T-helper 1 cell (primary cell): ENCODE data around the gene PCSK5.

Experiments
- DNase-seq, 5 donors: peaks; one replicate each; pipeline ENCODE4 v3.0.0-alpha.2; 2012 to 2020

Gene PCSK5

DNA sequence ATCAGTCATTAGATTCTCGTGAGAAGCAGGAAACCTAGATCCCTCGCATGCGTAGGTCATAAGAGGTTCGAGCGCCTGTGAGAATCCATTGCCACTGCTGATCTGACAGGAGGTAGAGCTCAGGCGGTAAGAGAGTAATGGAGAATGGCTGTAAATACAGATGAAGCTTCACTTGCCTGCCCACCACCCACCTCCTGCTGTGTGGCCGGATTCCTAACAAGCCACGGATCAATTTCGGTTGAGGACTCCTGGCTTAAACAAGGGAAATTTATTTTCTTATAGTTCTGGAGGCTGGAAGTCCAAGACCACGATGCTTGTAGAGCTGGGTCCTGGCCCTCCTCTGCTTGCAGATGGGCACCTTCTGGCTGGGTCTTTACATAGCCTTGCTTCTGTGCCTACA is 200.4 kb downstream of the PCSK5 start:
- no peak for DNase-seq

- DNase-seq, result no peak
These were observed 202.1 kb downstream of the PCSK5 start for GRCh38 chr9:76092572-76092971.

GRCh38 chr9:76095585-76095984 is 205.1 kb downstream of the PCSK5 start:
- DNase-seq, result no peak

DNA sequence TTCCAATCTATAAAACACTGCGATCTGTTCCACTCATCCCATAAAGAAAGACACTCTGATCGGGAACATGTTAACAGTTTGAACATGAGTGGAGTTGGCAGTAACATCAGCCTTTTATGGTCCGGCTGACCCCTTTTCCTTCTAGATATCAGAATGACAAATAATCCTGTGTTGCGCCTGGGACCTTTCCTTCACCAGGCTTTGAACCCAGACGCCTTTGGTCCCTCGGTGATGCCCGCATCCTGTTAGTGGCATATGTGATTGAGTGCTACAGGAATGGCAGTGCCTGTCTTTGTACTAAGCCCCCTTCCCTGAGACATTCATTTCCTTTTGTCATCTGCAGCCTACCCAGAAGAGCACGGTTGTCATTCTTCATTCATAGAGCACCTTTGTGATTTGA is 209.0 kb downstream of the PCSK5 start:
- DNase-seq, result no peak

GRCh38 chr9:76101075-76101474 is 210.6 kb downstream of the PCSK5 start:
- no peak for DNase-seq

GRCh38 chr9:76101491-76101890 is 211.0 kb downstream of the PCSK5 start:
- no peak for DNase-seq

DNA sequence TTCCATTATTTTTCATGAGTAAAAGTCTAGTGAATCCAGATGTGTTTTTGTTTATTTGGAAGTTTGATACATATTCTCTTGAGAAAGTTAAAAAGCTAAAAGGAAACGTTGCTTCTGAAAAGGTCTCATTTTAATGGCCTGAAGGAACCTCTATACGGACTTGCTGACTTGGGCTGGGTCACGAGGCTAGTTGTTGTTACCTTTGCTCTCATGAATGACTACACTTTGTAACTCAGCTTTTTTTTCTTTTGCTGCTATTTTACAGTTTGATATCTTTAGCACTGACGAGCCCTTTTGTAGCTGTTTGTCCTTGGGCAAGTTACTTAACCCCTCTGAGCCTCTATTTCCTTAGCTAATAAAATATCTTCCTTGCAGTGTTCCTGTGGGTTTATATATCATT is 211.5 kb downstream of the PCSK5 start:
- DNase-seq, result no peak

DNA sequence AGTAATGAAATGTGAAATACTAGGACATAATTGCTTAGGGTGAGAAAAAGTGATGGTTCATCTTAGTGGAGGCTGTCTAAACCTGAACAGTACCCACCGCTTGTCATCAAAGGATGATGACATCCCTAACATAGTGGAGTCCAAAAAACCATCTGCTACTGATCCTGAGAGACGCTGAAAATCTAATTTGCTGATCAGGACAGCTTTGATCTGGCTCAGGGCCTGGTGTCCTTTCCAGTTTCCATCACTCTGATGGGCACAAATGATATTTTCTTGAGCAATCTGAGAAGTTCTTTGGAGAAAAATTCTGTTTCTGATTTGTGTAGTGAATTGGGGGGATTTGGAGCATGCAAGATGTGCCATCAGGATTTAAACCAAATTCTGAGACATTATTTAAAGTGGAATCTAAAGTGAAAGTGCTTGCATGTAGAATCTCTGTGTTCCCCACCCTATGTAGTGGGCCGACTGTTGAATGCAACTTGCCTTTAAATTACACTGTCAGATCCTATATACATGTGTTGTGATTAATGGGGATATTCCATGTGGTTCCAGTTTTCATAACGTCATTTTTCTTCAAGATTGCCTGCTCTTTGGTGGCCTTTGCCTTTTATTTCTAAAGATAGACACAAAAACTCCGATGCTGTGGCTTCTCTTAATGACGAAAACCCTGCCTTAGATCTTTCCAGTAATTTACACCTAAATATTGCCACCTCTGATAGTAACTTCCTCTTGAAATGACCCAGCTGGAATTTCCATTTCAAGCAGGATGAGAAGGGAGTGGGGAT is 213.2 kb downstream of the PCSK5 start:
- no peak for DNase-seq

DNA sequence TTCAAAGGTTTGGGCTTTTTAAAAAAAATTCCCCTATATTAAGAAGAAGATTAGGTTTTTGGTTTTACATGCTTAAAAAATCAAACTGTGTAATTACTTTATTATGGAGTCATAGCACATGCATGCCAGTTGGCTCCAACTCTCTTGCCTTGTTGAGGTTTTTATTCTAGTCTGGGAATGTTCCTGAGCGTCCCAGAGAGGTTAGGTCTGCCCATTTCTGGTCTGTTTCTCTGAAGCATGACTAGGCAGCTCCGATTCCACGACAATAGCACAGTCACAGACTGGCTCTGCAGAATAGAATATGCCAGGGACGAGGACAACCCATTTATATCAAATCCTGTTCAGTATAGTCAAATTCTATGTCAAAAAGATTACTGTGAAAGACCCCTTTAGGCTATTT is 217.0 kb downstream of the PCSK5 start:
- DNase-seq, result no peak

DNA sequence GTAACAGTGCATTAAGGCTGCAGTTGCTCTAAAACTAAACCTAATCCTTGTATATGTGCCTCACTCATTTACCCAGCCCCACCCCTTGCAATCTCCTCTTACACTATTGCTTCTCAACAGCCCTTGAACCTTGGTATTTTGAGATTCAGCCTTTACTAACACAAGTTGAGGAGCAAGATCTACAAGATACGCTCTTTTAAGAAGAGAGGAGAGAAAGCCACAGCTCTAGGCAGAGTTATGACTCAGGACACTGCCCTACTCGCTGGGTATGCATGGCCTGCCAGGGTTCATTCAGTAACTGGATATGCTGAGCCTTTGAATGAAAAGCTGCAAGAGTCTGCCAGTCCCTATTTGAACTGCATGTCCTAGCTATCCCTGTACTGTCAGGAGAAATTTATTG is 219.5 kb downstream of the PCSK5 start:
- DNase-seq, result no peak

DNA sequence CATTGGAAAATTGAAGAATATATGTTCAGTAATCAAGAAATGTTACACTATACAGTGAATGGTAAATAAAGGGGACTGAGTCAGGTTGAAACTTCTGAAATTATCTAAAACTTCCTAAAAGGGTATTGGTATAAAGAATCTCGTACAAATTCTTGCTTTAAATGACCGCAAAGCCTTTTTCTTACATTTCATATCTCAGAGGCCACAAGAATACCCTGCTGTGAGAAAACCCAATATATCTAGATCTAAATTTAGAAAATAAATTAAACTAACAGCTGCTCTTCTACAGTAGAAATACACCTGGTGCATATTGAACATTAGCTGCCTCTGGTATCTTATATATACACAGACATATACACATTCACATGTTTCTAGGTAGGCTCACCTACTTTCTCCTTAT is 221.7 kb downstream of the PCSK5 start:
- no peak for DNase-seq

DNA sequence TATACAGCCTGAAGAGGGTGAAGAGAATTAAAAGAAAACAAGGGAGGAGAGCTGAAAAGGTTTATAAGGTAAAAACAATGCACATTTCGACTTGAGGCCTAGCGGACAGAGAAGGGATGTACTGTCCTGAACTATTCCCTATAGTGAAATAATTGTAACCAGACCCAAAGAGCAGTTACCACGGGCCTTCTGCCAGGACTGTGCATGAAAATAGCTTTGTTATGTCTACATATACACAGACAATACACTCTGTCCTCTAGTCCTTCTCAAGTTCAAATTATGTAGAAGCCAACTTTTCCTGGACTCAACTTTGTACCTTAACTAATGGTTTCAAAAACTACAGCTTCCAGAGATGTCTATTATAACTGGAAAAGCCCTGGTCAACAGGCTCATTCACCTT is 223.7 kb downstream of the PCSK5 start:
- no peak for DNase-seq

DNA sequence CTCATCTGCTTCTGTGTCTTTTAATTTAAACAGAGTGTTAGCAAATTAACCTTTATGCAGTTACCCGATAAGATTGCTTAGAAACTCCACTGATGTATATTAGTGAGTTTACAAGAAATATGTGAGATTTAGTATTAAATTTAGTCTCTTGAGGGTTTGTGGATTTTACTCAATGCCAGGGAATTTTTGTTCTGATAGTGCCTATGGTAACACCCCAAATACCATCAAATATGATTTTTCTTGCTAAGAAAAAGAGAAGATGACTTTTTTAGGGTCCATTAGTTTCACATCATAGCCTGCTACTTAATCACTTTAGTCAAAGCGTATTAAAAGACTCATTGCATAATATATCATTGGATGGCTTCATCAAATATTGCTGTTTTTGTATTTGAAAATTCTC is 224.9 kb downstream of the PCSK5 start:
- DNase-seq, result no peak

DNA sequence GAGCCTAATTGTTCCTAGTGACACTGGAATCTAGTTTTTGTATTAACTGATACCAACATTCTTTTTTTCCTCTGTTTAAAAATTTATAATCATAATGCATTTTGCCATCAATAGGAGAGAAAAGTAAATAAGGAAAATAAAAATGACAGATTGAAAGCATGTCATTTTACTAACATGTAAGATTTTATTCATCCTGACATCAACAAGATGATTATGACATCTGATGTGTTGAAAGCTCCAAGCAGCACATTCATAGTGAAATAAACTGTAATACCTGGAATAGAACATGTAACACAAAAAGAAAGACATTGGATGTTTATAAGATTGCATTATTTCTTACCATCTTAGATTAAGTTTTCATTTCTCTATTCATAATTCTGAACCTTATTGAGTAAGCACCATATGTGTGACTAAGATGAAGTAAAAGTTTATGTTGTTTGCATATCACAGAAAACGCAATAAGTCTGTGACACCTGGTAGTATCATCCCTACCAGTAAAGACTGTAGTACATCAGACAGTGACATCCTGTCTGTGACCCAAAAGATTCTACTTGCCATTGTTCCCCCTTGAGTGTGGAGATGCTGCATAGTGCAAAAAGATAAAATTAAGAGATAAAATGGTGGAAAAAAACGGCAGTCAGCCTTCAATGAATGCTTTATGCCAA is 225.6 kb downstream of the PCSK5 start:
- DNase-seq, result peak in 1 of 5 donors; percentile 0

DNA sequence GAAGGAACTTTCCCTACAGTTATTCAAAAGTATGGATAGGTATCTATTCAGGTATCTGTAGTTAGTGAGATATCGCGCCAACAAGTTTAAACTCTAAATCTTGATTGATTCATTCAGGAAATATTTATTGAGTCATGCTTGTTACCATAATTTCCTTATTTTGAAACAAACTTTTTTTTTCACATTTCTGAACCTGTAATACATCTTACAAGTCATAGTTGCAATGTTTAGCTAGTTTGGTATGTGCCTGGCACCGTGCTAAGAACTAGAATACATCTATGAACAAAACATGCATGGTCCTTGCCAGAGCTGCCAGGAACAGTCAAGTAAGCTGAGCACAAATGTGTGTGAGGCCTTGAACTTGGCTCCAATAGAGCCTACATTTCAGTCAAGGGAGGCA is 226.4 kb downstream of the PCSK5 start:
- no peak for DNase-seq

- no peak for DNase-seq
These were observed 237.2 kb downstream of the PCSK5 start for GRCh38 chr9:76127637-76128036.

DNA sequence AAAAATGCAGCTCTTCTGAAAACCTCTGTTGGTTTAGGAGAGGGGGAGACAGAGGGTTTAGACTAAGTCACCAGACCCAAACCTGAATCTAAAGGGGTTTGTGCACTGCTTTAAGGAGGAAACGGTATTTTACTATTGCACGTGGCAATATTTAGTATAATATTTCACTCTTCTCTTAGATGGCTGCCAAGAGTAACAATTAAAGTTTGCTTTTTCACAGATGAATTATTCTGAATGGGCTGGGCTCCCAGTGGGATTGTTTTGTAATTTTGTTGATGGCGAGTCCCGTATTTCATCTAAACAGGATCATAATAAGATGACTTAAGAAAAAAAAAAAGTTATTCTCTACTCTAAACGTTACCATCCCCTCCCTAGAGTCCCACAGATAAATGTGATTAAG is 245.4 kb downstream of the PCSK5 start:
- DNase-seq, result no peak

DNA sequence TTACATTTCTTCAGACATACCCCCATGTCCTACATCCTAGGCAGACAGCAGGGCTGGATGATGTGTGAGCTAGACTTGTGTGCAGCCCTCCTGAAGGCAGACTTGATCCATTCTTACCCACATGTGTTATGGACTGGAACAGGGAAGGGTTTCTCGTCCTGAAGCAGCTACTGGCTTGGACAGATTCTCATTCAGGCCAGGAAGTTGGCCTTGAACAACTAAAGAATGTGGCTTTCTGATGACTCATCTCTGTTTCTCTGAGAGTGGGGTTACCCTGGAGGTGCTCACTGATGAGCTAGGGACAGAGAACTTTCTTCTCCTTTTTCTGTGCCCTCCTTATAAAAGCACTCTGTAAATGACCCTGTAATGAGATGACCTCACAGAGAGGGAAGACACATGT is 246.5 kb downstream of the PCSK5 start:
- no peak for DNase-seq

GRCh38 chr9:76137931-76138330 is 247.5 kb downstream of the PCSK5 start:
- DNase-seq, result no peak

DNA sequence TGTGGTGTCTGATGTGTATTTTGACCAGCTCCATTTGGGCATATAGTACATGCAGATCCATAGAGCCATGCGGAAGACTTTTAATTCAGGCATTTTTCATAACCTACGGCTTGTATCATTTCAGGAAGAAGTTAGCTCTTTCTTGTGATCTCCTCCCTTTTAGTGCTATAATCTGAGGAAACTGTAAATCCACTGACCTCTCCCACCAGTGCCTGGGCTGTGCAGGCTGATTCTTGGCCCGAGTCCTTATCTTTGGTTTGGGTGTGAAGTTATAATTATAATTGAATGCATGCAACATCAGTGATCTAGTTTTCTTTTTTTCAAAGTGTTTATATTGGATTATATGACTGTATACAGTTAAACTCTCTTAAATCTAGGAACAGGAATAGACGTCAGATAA is 247.9 kb downstream of the PCSK5 start:
- DNase-seq, result no peak

GRCh38 chr9:76143834-76144233 is 253.4 kb downstream of the PCSK5 start:
- no peak for DNase-seq

GRCh38 chr9:76150013-76150412 is 259.5 kb downstream of the PCSK5 start:
- no peak for DNase-seq

DNA sequence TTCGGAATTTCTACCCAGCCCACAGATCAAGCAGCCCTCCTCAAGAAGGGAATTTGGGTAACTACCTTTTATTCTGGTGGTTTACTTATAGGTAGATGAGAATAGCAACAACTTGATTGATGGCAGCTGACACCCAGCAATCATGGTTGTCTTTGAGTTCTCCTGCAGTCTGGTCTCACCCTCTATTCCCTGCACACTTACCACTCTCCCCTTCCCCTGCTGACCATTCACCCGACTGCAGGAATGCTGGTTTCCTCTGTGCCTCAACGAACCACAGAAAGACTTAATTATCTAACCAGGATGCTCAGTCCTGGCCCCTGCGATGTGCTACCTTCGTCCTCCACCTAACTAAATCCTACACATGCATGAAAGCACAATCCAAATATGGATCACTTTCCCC is 260.8 kb downstream of the PCSK5 start:
- DNase-seq, result no peak

DNA sequence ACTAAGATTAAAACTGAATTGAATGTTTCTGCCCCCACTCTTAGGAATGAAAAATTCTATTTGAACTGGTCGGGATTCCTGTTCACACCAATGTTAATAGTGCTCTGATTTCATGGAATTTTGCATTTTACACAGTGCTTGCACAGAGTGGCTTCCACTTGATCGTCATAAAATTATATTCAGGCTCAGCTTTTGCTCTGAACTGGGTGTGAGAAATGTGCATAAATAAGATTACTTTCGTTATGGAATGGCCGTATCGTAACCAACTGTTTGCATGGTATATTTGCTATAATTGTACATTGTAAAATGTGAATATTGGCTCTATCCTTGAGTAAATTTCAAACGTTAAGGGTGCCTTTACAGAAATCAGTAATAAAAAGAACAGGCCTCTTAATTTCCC is 262.9 kb downstream of the PCSK5 start:
- DNase-seq, result no peak
